GM18508 (cell line): ENCODE measurements around the gene OST4.
A peak's percentile ranks its signal among the peaks of the same experiment; 100 is the strongest.
"Not testable (repeated sequence)": the region's sequence is repeated elsewhere in the genome, so short reads cannot be mapped to it uniquely, and the experiment has no call there.

Experiments
- ATAC-seq: cut with Tn5 transposase; IDR thresholded peaks from one replicate; pipeline ENCODE4 v1.9.1; 2021; ENCODE audit warnings: moderate number of reproducible peaks; ENCODE audit not compliant: insufficient read depth, unreplicated experiment

OST4 gene

GRCh38 chr2:27071277-27071989, at the start of gene OST4:
OST4 (minus strand) TSS chr2:27071654.
- ATAC-seq: peak; percentile 52

- ATAC-seq: not testable (repeated sequence)
Measured at GRCh38 chr2:27119330-27119670, 47.8 kb upstream of the OST4 start.

GRCh38 chr2:27118525-27119329, 47.3 kb upstream of the OST4 start, which contains the start of gene CGREF1:
CGREF1 (minus strand) TSS chr2:27119128; CDS start chr2:27104366, 14,762 bp downstream.
- no peak for ATAC-seq

GRCh38 chr2:27117995-27118524, 46.6 kb upstream of the OST4 start:
- ATAC-seq: no peak

GRCh38 chr2:27115519-27115918, 44.1 kb upstream of the OST4 start:
- no peak for ATAC-seq

- not testable (repeated sequence) for ATAC-seq
Measured at GRCh38 chr2:27111392-27112078, 40.1 kb upstream of the OST4 start.

- ATAC-seq: not testable (repeated sequence)
Measured at GRCh38 chr2:27110603-27111352, 39.3 kb upstream of the OST4 start.

- no peak for ATAC-seq
Measured at GRCh38 chr2:27109083-27109482, 37.6 kb upstream of the OST4 start.

GRCh38 chr2:27108221-27108620, 36.8 kb upstream of the OST4 start:
- no peak for ATAC-seq

- ATAC-seq: no peak
Measured at GRCh38 chr2:27105981-27106380, 34.5 kb upstream of the OST4 start.

GRCh38 chr2:27102329-27102728, 30.9 kb upstream of the OST4 start:
- ATAC-seq: no peak

GRCh38 chr2:27100036-27100435, 28.6 kb upstream of the OST4 start:
- ATAC-seq: no peak

- ATAC-seq: no peak
Measured at GRCh38 chr2:27099334-27099955, 28.0 kb upstream of the OST4 start.

GRCh38 chr2:27097341-27097740, 25.9 kb upstream of the OST4 start:
- ATAC-seq: no peak

- ATAC-seq: no peak
Measured at GRCh38 chr2:27096748-27097297, 25.4 kb upstream of the OST4 start.

GRCh38 chr2:27095745-27096651, 24.5 kb upstream of the OST4 start:
- ATAC-seq: no peak

- ATAC-seq: no peak
Measured at GRCh38 chr2:27095427-27095744, 23.9 kb upstream of the OST4 start.

GRCh38 chr2:27094353-27094984, 23.0 kb upstream of the OST4 start:
- ATAC-seq: no peak
